Keratinocyte (primary cell): Measurements from ENCODE around the gene RAI1. TPM values are rescaled to one million over a fixed set of nuclear protein-coding genes. Genes with fewer than 3 reads are reported as not detected.

Source experiments
- DNase-seq: peaks from one replicate; pipeline ENCODE4 v3.0.0-alpha.2; 2011; ENCODE audit warnings: low read depth, missing footprints, low spot score
- FAIRE-seq: peaks from 2 replicates; lab custom pipeline; 2011; peaks lifted over from hg19 to GRCh38; lab: Jason Lieb, UNC
- H2AFZ ChIP-seq: 2 replicates; pipeline ENCODE4 v1.6.0; 2012; ENCODE audit warnings: low read length, control low read depth, inconsistent platforms; ENCODE audit not compliant: control insufficient read depth
- H3K27ac ChIP-seq: 2 replicates; pipeline ENCODE4 v1.5.1; 2011; ENCODE audit warnings: low read length; ENCODE audit not compliant: control insufficient read depth, insufficient read depth
- H3K27me3 ChIP-seq: 3 replicates; pipeline ENCODE4 v1.6.0; 2011; ENCODE audit warnings: low read length; ENCODE audit not compliant: control insufficient read depth, insufficient read depth; ENCODE audit errors: extremely low read depth
- H3K36me3 ChIP-seq, 2 experiments: 2 replicates in 1 of 2; 3 replicates in 1 of 2; pipeline ENCODE4 v1.5.1; 2011; ENCODE audit warnings: low read length in 2 of 2, mild to moderate bottlenecking in 1 of 2; ENCODE audit not compliant: control insufficient read depth in 2 of 2, insufficient read depth in 2 of 2; ENCODE audit errors: extremely low read depth in 1 of 2
- H3K4me1 ChIP-seq: 3 replicates; pipeline ENCODE4 v1.5.1; 2011; ENCODE audit warnings: low read length; ENCODE audit not compliant: control insufficient read depth, insufficient read depth; ENCODE audit errors: extremely low read depth
- H3K4me2 ChIP-seq: 3 replicates; pipeline ENCODE4 v1.6.0; 2011; ENCODE audit warnings: low read depth, low read length; ENCODE audit not compliant: control insufficient read depth, insufficient read depth; ENCODE audit errors: extremely low read depth
- H3K4me3 ChIP-seq, 3 experiments: fragments of 200-600 bp in 1 of 3; sonication (generic) in 1 of 3; 2 replicates in 2 of 3; 3 replicates in 1 of 3; pipeline ENCODE4 v1.5.1; 2011 to 2016; ENCODE audit warnings: low read length in 3 of 3, mild to moderate bottlenecking in 3 of 3, control low read depth in 2 of 3, inconsistent platforms in 1 of 3, low read depth in 1 of 3, mixed read lengths in 1 of 3, mixed run types in 1 of 3, moderate library complexity in 1 of 3; ENCODE audit not compliant: control insufficient read depth in 2 of 3, insufficient read depth in 2 of 3; ENCODE audit errors: extremely low read depth in 1 of 3
- H3K79me2 ChIP-seq: 2 replicates; pipeline ENCODE4 v1.6.0; 2012; ENCODE audit warnings: low read length; ENCODE audit not compliant: control insufficient read depth, insufficient read depth
- H3K9ac ChIP-seq: 3 replicates; pipeline ENCODE4 v1.6.0; 2011; ENCODE audit warnings: low read length; ENCODE audit not compliant: control insufficient read depth, insufficient read depth; ENCODE audit errors: extremely low read depth
- H3K9me1 ChIP-seq: 3 replicates; pipeline ENCODE4 v1.6.0; 2011; ENCODE audit warnings: low read length; ENCODE audit not compliant: control insufficient read depth, insufficient read depth; ENCODE audit errors: extremely low read depth
- H3K9me3 ChIP-seq: 2 replicates; pipeline ENCODE4 v1.5.1; 2012; ENCODE audit warnings: low read depth, low read length; ENCODE audit not compliant: control insufficient read depth
- H4K20me1 ChIP-seq: 3 replicates; pipeline ENCODE4 v1.6.0; 2011; ENCODE audit warnings: low read length; ENCODE audit not compliant: control insufficient read depth, insufficient read depth; ENCODE audit errors: extremely low read depth
- EZH2 ChIP-seq: IDR thresholded peaks from one replicate; pipeline ENCODE4 v1.6.1; 2012; ENCODE audit warnings: inconsistent platforms, mild to moderate bottlenecking, low read length, moderate library complexity
- dilution Hi-C: fragments of 300-500 bp; cut with MboI; formaldehyde crosslinking; loops from one replicate; pipeline ENCODE4 v1.7.0; 2020; ENCODE audit warnings: low sequenced_read_pairs; ENCODE audit not compliant: extremely low pct_ligation_motif_present
- polyA plus RNA-seq, 5 experiments: library from polyadenylated mRNA; depleted of rRNA in 3 of 5; stranded (reverse) in 3 of 5; stranded (forward) in 1 of 5; unstranded in 1 of 5; fragments of >200 nt; gene quantifications; 1 replicate in 1 of 5; 2 replicates in 3 of 5; 3 replicates in 1 of 5; pipeline versions ENCODE4 v1.2.1 to v1.2.3, GENCODE V29; 2011 to 2012; ENCODE audit warnings: missing spikeins in 2 of 5, low read depth in 1 of 5, low replicate concordance in 1 of 5
- TF ChIP-seq, protein P1 (sequence below), 3 experiments: IDR thresholded peaks in 1 of 3; conservative IDR thresholded peaks in 1 of 3; optimal IDR thresholded peaks in 1 of 3; 2 replicates in 2 of 3; 3 replicates in 1 of 3; pipeline versions ENCODE3 to v1.5.1; 2011; ENCODE audit warnings: low read length in 3 of 3, mild to moderate bottlenecking in 3 of 3, moderate library complexity in 2 of 3, control low read depth in 1 of 3, inconsistent platforms in 1 of 3; ENCODE audit not compliant: insufficient read depth in 2 of 3; ENCODE audit errors: extremely low read depth in 1 of 3

Gene RAI1
- polyA plus RNA-seq, 1 donor (not counting 4 experiments of a cell fraction or from before 2014, with no cell fraction given): 2.6 TPM

DNA sequence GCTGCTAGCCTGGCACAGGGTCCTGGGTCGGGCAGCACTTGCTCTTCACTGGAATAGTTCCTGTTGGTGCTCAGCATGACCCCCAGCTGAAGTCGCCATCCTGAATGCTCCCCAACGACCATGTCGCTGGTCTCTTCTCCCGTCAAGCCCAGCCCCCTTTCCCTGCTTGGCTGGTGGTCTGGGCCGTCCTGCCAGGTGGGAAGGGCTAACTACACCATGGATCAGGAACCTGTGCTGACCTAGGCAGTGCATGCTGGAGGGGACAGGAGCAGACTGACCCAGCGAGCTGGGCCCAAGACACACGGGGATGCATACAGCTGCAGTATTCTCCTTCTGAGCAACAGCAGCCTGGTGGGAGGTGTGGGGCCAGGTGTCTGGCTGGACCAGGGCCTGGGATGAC, 164.7 kb downstream of the RAI1 start:
- no peak for TF ChIP-seq EZH2
- TF ChIP-seq, protein P1, sequence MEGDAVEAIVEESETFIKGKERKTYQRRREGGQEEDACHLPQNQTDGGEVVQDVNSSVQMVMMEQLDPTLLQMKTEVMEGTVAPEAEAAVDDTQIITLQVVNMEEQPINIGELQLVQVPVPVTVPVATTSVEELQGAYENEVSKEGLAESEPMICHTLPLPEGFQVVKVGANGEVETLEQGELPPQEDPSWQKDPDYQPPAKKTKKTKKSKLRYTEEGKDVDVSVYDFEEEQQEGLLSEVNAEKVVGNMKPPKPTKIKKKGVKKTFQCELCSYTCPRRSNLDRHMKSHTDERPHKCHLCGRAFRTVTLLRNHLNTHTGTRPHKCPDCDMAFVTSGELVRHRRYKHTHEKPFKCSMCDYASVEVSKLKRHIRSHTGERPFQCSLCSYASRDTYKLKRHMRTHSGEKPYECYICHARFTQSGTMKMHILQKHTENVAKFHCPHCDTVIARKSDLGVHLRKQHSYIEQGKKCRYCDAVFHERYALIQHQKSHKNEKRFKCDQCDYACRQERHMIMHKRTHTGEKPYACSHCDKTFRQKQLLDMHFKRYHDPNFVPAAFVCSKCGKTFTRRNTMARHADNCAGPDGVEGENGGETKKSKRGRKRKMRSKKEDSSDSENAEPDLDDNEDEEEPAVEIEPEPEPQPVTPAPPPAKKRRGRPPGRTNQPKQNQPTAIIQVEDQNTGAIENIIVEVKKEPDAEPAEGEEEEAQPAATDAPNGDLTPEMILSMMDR (optimal IDR thresholded peaks at IDR 0.05 in 1 of 3, IDR thresholded peaks at IDR 0.05 in 1 of 3, conservative IDR thresholded peaks at IDR 0.05 in 1 of 3; ENCODE audit: extremely low read depth in 1 of 3, insufficient read depth in 2 of 3, low read length in 3 of 3): no peak
- no peaks in the 10 kb centered on the region for H4K20me1 ChIP-seq
- FAIRE-seq (no peak), DNase-seq (no peak)
- peaks cover 32% of the 10 kb centered on the region for H3K4me1 ChIP-seq
- H3K79me2 ChIP-seq: no peaks in the 10 kb centered on the region
- no peak overlapping the region for H3K27ac ChIP-seq
- no peaks in the 10 kb centered on the region for H3K9me1 ChIP-seq
- no peak overlapping the region for H3K4me2 ChIP-seq
- no peaks in the 10 kb centered on the region for H3K27me3 ChIP-seq
- H3K36me3 ChIP-seq: peaks cover 8 to 10% of the 10 kb centered on the region in 2 experiments
- H2AFZ ChIP-seq: no peak overlapping the region
- dilution Hi-C loops: no loop called here
- H3K9me3 ChIP-seq: no peaks in the 10 kb centered on the region
- no peak overlapping the region for H3K4me3 ChIP-seq
- no peak overlapping the region for H3K9ac ChIP-seq

DNA sequence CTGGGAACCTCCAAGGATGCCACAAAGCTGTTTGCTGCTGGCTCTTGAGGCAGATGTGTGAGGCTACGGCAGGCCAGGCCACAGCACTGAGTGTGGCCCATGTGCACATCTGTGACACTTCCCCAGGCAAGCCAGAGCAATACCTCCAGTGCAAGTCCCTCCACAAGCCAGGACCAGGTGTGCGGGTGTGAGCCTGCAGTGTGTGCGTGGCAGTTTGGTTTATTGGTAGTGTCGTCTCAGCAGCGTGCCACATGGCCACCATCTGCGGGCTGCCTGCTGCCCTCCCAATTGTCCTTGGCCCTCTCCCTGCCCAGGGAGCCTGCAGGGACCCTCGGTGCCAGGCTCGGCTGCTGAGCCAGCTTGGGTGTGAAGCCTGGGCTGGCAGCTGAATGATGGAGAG, 165.4 kb downstream of the RAI1 start:
- dilution Hi-C loops: no loop called here
- DNase-seq (no peak), FAIRE-seq (no peak)
- no peaks in the 10 kb centered on the region for H3K9me3 ChIP-seq
- H2AFZ ChIP-seq: no peak overlapping the region
- H3K79me2 ChIP-seq: no peaks in the 10 kb centered on the region
- H3K27me3 ChIP-seq: no peaks in the 10 kb centered on the region
- no peak overlapping the region for H3K4me3 ChIP-seq
- H4K20me1 ChIP-seq: no peaks in the 10 kb centered on the region
- no peaks in the 10 kb centered on the region for H3K9me1 ChIP-seq
- peaks cover 26% of the 10 kb centered on the region for H3K4me1 ChIP-seq
- H3K36me3 ChIP-seq: peaks cover 10 to 12% of the 10 kb centered on the region in 2 experiments
- no peak overlapping the region for H3K4me2 ChIP-seq
- no peak overlapping the region for H3K27ac ChIP-seq
- no peak overlapping the region for H3K9ac ChIP-seq
- TF ChIP-seq, protein P1 (optimal IDR thresholded peaks at IDR 0.05 in 1 of 3, IDR thresholded peaks at IDR 0.05 in 1 of 3, conservative IDR thresholded peaks at IDR 0.05 in 1 of 3; ENCODE audit: extremely low read depth in 1 of 3, insufficient read depth in 2 of 3, low read length in 3 of 3): no peak
- no peak for TF ChIP-seq EZH2
